Esophagus muscularis mucosa (tissue), 4 donors: Measurements from ENCODE around the gene TMEM60. TPM values are rescaled to one million over a fixed set of nuclear protein-coding genes. Genes with fewer than 3 reads are reported as not detected.

Experiments
- DNase-seq: peaks from one replicate; pipeline ENCODE4 v3.0.0-alpha.2; 2017; ENCODE audit errors: extremely low spot score
- H3K27ac ChIP-seq, 4 donors: fragments of 200-600 bp; sonication (generic); replicated peaks in 1 of 4; 1 replicate in 3 of 4; 2 replicates in 1 of 4; pipeline ENCODE4 v1.5.1; 2016 to 2019; ENCODE audit warnings: mild to moderate bottlenecking in 1 of 4
- H3K27me3 ChIP-seq, 4 donors: fragments of 200-600 bp; sonication (generic); one replicate each; pipeline versions ENCODE4 v1.5.1 to v1.6.0; 2016 to 2019
- H3K36me3 ChIP-seq, 4 donors: fragments of 200-600 bp; sonication (generic); one replicate each; pipeline ENCODE4 v1.5.1; 2016 to 2019
- H3K4me1 ChIP-seq, 4 donors: fragments of 200-600 bp; sonication (generic); one replicate each; pipeline ENCODE4 v1.5.1; 2016 to 2019
- H3K4me3 ChIP-seq, 4 donors: fragments of 200-600 bp; sonication (generic); 1 replicate in 2 of 4; 2 replicates in 2 of 4; pipeline ENCODE4 v1.5.1; 2016 to 2019; ENCODE audit warnings: mild to moderate bottlenecking in 4 of 4, moderate library complexity in 1 of 4
- H3K9me3 ChIP-seq, 4 donors: fragments of 200-600 bp; sonication (generic); 1 replicate in 3 of 4; 2 replicates in 1 of 4; pipeline ENCODE4 v1.5.1; 2016 to 2019
- EP300 ChIP-seq: sonication (generic); formaldehyde crosslinking; IDR thresholded peaks from one replicate; pipeline ENCODE4 v1.6.1; 2017; ENCODE audit warnings: antibody characterized with exemption
- POLR2A ChIP-seq: fragments of 450-650 bp; IDR thresholded peaks from one replicate; pipeline ENCODE4 v1.6.1; 2017; ENCODE audit warnings: antibody characterized with exemption, moderate library complexity, mild to moderate bottlenecking, low read depth
- POLR2AphosphoS5 ChIP-seq, 2 donors: sonication (generic); formaldehyde crosslinking; IDR thresholded peaks; one replicate each; pipeline ENCODE4 v1.6.1; 2017; ENCODE audit warnings: antibody characterized with exemption in 2 of 2
- WGBS: methylation state at CpG from one replicate; pipeline ENCODE4 v1.1.5; 2018; 5-methylcytosine and 5-hydroxymethylcytosine counted together
- intact Hi-C: fragments of 100-400 bp; cut with DNase I; formaldehyde crosslinking; loops from one replicate; pipeline ENCODE4 v1.15.1; 2023
- total RNA-seq, 4 donors: library from RNA; depleted of rRNA; stranded (reverse); fragments of >200 nt; gene quantifications; one replicate each; pipeline versions ENCODE4 v1.1.0 to v1.2.1, GENCODE V29; 2016
- TF ChIP-seq, protein P1 (sequence below), 3 experiments: fragments of 200-600 bp in 2 of 3; fragments of 450-650 bp in 1 of 3; sonication (generic) in 2 of 3; IDR thresholded peaks; one replicate each; pipeline ENCODE4 v1.5.1; 2017 to 2019; ENCODE audit warnings: antibody characterized with exemption in 3 of 3, mild to moderate bottlenecking in 2 of 3, moderate library complexity in 1 of 3

TMEM60 gene
- total RNA-seq, 4 donors from 2014 or later, result 9.6 to 15.9 (median 12.7) TPM

DNA sequence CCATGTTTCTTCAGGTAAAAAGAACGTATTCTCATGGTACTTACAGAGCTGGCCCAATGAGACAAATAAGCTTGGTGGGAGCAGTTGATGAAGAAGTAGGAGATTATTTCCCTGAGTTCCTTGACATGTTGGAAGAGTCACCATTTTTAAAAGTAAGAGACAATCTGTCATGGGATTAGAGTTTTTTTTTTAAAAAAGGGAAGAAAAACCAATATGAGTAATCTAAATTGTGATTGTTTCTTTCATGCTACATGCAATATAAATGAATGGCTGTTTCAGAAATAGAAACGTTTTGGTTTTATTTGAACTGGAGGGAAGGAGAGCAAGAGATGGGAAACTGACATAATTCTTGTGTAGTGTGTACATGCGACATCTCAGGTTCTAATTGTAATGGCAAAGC lies 32.8 kb downstream of the TMEM60 start:
- no peak overlapping the region for H3K4me3 ChIP-seq
- WGBS, result 68% methylated on average over 3 of the region's 3 CpGs
- peak overlapping the region in 1 of 4 donors; percentile 53 for H3K27ac ChIP-seq
- H3K36me3 ChIP-seq, result peaks cover 0 to 36% (median 11%) of the 10 kb centered on the region in 4 donors
- DNase-seq, result no peak
- intact Hi-C loops, result no loop called here
- H3K9me3 ChIP-seq, result no peaks in the 10 kb centered on the region
- H3K4me1 ChIP-seq, result peaks cover 4 to 53% (median 40%) of the 10 kb centered on the region in 4 donors
- TF ChIP-seq POLR2AphosphoS5 (IDR thresholded peaks at IDR 0.05) (no peak), POLR2A (no peak)
- TF ChIP-seq, protein P1, sequence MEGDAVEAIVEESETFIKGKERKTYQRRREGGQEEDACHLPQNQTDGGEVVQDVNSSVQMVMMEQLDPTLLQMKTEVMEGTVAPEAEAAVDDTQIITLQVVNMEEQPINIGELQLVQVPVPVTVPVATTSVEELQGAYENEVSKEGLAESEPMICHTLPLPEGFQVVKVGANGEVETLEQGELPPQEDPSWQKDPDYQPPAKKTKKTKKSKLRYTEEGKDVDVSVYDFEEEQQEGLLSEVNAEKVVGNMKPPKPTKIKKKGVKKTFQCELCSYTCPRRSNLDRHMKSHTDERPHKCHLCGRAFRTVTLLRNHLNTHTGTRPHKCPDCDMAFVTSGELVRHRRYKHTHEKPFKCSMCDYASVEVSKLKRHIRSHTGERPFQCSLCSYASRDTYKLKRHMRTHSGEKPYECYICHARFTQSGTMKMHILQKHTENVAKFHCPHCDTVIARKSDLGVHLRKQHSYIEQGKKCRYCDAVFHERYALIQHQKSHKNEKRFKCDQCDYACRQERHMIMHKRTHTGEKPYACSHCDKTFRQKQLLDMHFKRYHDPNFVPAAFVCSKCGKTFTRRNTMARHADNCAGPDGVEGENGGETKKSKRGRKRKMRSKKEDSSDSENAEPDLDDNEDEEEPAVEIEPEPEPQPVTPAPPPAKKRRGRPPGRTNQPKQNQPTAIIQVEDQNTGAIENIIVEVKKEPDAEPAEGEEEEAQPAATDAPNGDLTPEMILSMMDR (IDR thresholded peaks at IDR 0.05), result no peak
- H3K27me3 ChIP-seq, result no peaks in the 10 kb centered on the region

DNA sequence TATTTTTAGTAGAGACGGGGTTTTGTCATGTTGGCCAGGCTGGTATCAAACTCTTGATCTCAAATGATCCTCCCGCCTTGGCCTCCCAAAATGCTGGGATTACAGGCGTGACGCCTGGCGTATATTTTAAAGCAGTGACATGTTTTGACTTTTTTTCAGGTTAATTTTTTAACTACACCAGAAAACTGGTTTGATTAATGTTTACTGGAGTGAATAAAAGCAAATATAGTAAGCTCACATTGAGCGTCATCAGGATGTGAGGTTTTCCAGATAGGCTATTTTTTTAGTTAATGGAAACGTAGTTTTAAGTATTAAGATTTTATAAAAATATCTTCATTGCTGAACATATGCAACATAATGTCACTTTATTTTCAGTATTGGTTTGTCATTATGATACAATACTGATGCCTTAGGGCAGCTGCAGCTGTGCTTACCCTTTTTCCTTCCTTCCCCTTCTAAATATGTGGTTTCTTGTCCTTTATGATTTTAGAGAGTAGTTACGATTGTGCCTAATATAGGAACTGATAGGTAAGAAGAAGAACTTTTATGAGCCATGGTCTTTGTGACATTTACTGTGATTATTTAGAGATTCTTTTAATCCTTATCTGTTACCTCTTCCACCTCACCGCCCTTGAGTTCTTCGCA lies 37.3 kb downstream of the TMEM60 start:
- H3K4me3 ChIP-seq, result no peak overlapping the region
- H3K36me3 ChIP-seq, result peaks cover 0 to 1% (median 0%) of the 10 kb centered on the region in 4 donors
- WGBS, result 85% methylated on average over 10 of the region's 10 CpGs
- intact Hi-C loops, result no loop called here
- H3K27ac ChIP-seq, result no peak overlapping the region
- H3K9me3 ChIP-seq, result no peaks in the 10 kb centered on the region
- peaks cover 13 to 80% (median 70%) of the 10 kb centered on the region in 4 donors for H3K4me1 ChIP-seq
- H3K27me3 ChIP-seq, result no peaks in the 10 kb centered on the region
- TF ChIP-seq, protein P1 (IDR thresholded peaks at IDR 0.05), result no peak
- no peak for TF ChIP-seq POLR2A
- TF ChIP-seq EP300, result no peak
- no peak for TF ChIP-seq POLR2AphosphoS5 (IDR thresholded peaks at IDR 0.05)
- no peak for DNase-seq

DNA sequence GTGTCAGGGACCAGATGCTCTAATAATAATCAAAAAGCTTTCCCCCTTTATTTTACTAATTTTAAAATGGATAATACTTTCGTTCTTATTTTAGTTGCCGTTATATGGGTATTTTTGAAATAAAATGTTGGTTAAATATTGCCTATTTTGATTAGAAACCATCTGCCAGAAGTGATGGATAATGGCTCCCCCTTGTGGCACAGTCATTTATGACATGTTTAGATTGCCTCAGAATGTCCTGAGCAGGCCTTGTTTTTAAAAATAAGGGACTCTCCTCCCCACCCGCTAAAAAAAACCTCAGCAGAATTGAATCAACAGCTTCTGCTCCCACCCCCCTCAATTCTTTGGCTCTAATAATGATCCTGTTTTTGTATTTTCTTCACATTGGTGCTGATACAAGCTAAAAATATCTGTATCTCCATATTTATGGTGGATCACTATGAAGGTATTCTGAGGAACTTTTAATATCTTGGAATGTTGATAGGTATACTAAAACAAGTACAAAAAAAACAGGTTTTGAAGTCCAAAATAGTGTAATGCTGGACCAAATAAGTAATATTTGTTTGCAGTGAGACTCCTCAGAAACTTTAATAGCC lies 38.8 kb downstream of the TMEM60 start:
- no peak for DNase-seq
- intact Hi-C loops, result loop anchor here (2.0 to 5.0 kb wide), 2 partner anchors 62 to 107 kb away; partner anchors contain the start of gene RSBN1L
- no peak for TF ChIP-seq EP300
- TF ChIP-seq POLR2A, result no peak
- no peak for TF ChIP-seq POLR2AphosphoS5 (IDR thresholded peaks at IDR 0.05)
- TF ChIP-seq, protein P1 (IDR thresholded peaks at IDR 0.05), result peak; percentile 79 to 84 (median 84)
- no peak overlapping the region for H3K4me3 ChIP-seq
- H3K27ac ChIP-seq, result peak overlapping the region; percentile 1 to 39 (median 10)
- H3K4me1 ChIP-seq, result peaks cover 13 to 65% (median 61%) of the 10 kb centered on the region in 4 donors
- 2% methylated on average over 3 of the region's 3 CpGs for WGBS
- no peaks in the 10 kb centered on the region for H3K27me3 ChIP-seq
- H3K36me3 ChIP-seq, result no peaks in the 10 kb centered on the region
- H3K9me3 ChIP-seq, result no peaks in the 10 kb centered on the region

DNA sequence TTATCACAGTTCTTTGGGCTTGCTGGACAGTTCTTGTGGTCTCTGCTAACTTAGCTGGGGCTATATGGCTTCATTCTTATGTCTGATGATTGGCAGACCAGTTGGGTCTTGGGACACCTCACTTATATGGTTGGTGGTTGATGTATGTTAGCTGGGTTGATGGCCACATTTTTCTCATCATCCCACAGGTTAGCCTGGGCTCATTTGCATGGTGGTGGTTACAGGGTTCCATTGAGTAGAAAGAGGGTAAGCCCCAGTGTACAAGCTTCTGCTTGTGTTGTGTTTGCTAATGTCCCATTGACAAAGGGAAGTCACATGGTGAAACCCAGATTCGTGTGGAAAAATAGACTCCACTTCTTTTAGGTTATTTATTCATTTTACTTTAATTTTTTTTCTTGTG lies 40.6 kb downstream of the TMEM60 start:
- no peak overlapping the region for H3K4me3 ChIP-seq
- DNase-seq, result no peak
- intact Hi-C loops, result loop anchor here (5.0 kb wide), 1 partner anchor 60 kb away; the partner anchor contains the start of gene RSBN1L
- H3K27me3 ChIP-seq, result no peaks in the 10 kb centered on the region
- no peak overlapping the region for H3K27ac ChIP-seq
- H3K36me3 ChIP-seq, result no peaks in the 10 kb centered on the region
- peaks cover 9 to 61% (median 52%) of the 10 kb centered on the region in 4 donors for H3K4me1 ChIP-seq
- TF ChIP-seq POLR2A, result no peak
- no peak for TF ChIP-seq EP300
- H3K9me3 ChIP-seq, result no peaks in the 10 kb centered on the region
- WGBS, result 24% methylated on average over 1 of the region's 1 CpG

DNA sequence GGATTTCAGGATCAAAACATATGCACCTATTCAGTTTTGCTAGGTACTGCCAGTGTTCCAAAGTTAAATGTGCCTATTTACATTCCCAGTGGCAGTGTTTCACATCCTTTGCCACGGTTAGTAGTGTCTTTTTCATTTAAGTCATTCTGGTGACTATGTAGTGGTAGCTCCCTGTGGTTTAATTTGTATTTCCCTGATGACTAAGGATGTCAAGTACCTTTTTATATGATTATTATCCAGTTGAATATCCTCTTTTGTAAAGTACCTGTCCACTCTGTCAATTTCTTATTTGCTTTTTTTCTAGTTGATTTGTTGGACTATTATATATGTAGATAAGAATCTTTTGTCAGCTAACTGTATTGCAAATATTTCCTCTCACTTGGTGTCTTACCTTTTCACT lies 45.1 kb downstream of the TMEM60 start:
- Histone ChIP-seq H3K27me3 (no peaks in the 10 kb centered on the region), H3K4me3 (no peak overlapping the region), H3K9me3 (no peaks in the 10 kb centered on the region), H3K4me1 (peaks cover 0 to 53% (median 28%) of the 10 kb centered on the region in 4 donors), H3K27ac (no peak overlapping the region), H3K36me3 (peaks cover 0 to 19% (median 1%) of the 10 kb centered on the region in 4 donors)
- intact Hi-C loops, result no loop called here
- 46% methylated on average over 1 of the region's 1 CpG for WGBS
- TF ChIP-seq EP300 (no peak), POLR2A (no peak), POLR2AphosphoS5 (IDR thresholded peaks at IDR 0.05) (no peak)
- TF ChIP-seq, protein P1 (IDR thresholded peaks at IDR 0.05), result no peak
- DNase-seq, result no peak
